A673 (cell line): Measurements from ENCODE around the gene DIP2C. TPM values are rescaled to one million over a fixed set of nuclear protein-coding genes. Genes with fewer than 3 reads are reported as not detected.

ENCODE experiments used
- BruUV-seq: library from RNA; stranded (reverse); fragments of 400-500 nt; replicated peaks from 2 replicates; lab custom pipeline; 2021; lab: Mats Ljungman, UMichigan
- CTCF ChIA-PET: fragments of 300-600 bp; sonication (Branson Sonifier 250); formaldehyde crosslinking; loops from one replicate; lab custom pipeline; 2022; ENCODE audit warnings: antibody characterized with exemption; lab: Charles Lee
- POLR2A ChIA-PET: fragments of 300-600 bp; sonication (Branson Sonifier 250); formaldehyde crosslinking; loops from one replicate; lab custom pipeline; 2022; ENCODE audit warnings: antibody characterized with exemption; ENCODE audit not compliant: low non-redundant PET; lab: Charles Lee
- DNase-seq: peaks from one replicate; pipeline ENCODE4 v3.0.0-alpha.2; 2015; ENCODE audit warnings: low spot score
- H3K27ac ChIP-seq: fragments of 200-600 bp; sonication (generic); 2 replicates; pipeline ENCODE4 v1.5.1; 2016; ENCODE audit warnings: mixed run types, low read depth, mild to moderate bottlenecking, mixed read lengths, antibody characterized with exemption, low read length; ENCODE audit not compliant: poor library complexity, severe bottlenecking
- H3K27me3 ChIP-seq: fragments of 200-600 bp; sonication (generic); replicated peaks from 2 replicates; pipeline ENCODE4 v1.6.1; 2017; ENCODE audit warnings: mixed run types, low read depth, mild to moderate bottlenecking, mixed read lengths, antibody characterized with exemption, low read length; ENCODE audit not compliant: insufficient read depth, poor library complexity
- H3K36me3 ChIP-seq: fragments of 200-600 bp; sonication (generic); 2 replicates; pipeline ENCODE4 v1.6.1; 2016; ENCODE audit warnings: mixed run types, mild to moderate bottlenecking, mixed read lengths, antibody characterized with exemption, low read length; ENCODE audit not compliant: insufficient read depth, poor library complexity, severe bottlenecking
- H3K4me1 ChIP-seq: fragments of 200-600 bp; sonication (generic); 2 replicates; pipeline ENCODE4 v1.6.1; 2017; ENCODE audit warnings: mixed run types, mild to moderate bottlenecking, mixed read lengths, antibody characterized with exemption, low read length; ENCODE audit not compliant: insufficient read depth, poor library complexity, severe bottlenecking
- H3K4me3 ChIP-seq: fragments of 200-600 bp; sonication (generic); 2 replicates; pipeline ENCODE4 v1.5.1; 2016; ENCODE audit warnings: low read depth, mixed run types, mild to moderate bottlenecking, mixed read lengths, low read length; ENCODE audit not compliant: poor library complexity, severe bottlenecking
- H3K9me3 ChIP-seq: fragments of 200-600 bp; sonication (generic); 2 replicates; pipeline ENCODE4 v1.6.1; 2016; ENCODE audit warnings: mixed run types, low read depth, mild to moderate bottlenecking, mixed read lengths, antibody characterized with exemption, low read length; ENCODE audit not compliant: poor library complexity, severe bottlenecking
- EZH2 ChIP-seq: fragments of 200-600 bp; sonication (generic); IDR thresholded peaks from 2 replicates; pipeline ENCODE4 v1.6.1; 2017; ENCODE audit warnings: borderline replicate concordance, low read depth, mild to moderate bottlenecking, mixed read lengths, antibody characterized with exemption, low read length; ENCODE audit not compliant: poor library complexity, severe bottlenecking
- intact Hi-C: fragments of 100-400 bp; cut with micrococcal nuclease; formaldehyde crosslinking; loops from one replicate; pipeline ENCODE4 v1.10.0; 2022; ENCODE audit not compliant: unreplicated experiment
- total RNA-seq: library from RNA; stranded (reverse); gene quantifications from 2 replicates; pipeline ENCODE4 v1.2.3, GENCODE V29; 2021
- TF ChIP-seq, protein P1 (sequence below): fragments of 300-800, 200-600 bp; sonication (generic); conservative IDR thresholded peaks from 2 replicates; pipeline ENCODE4 v1.5.1; 2017; ENCODE audit warnings: low read depth, mild to moderate bottlenecking, antibody characterized with exemption, low read length, moderate library complexity, mixed read lengths

DIP2C gene
- total RNA-seq, 1 experiment from 2014 or later, result 13.2 TPM

DNA sequence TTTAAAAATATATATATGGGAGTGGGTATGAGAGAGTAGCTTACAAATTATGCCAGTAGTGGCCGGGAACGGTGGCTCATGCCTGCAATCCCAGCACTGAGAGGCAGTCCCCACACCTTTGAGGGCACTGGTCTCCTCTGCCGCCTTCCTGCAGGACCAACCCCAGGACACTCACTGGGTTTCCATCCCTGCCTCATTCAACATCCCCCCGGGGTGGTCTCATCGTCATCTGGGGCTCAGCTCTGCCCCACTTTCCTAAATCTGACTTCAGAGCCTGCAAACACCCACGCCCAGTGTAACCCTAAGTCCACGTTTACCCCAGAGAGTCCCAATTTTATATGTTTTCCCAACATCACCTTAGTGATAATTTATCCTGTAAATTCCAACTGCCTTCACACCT lies 96.5 kb downstream of the DIP2C start:
- no peaks in the 10 kb centered on the region for H3K27me3 ChIP-seq
- H3K4me3 ChIP-seq, result no peak overlapping the region
- no TSS peak for BruUV-seq
- no peaks in the 10 kb centered on the region for H3K36me3 ChIP-seq
- TF ChIP-seq, protein P1, sequence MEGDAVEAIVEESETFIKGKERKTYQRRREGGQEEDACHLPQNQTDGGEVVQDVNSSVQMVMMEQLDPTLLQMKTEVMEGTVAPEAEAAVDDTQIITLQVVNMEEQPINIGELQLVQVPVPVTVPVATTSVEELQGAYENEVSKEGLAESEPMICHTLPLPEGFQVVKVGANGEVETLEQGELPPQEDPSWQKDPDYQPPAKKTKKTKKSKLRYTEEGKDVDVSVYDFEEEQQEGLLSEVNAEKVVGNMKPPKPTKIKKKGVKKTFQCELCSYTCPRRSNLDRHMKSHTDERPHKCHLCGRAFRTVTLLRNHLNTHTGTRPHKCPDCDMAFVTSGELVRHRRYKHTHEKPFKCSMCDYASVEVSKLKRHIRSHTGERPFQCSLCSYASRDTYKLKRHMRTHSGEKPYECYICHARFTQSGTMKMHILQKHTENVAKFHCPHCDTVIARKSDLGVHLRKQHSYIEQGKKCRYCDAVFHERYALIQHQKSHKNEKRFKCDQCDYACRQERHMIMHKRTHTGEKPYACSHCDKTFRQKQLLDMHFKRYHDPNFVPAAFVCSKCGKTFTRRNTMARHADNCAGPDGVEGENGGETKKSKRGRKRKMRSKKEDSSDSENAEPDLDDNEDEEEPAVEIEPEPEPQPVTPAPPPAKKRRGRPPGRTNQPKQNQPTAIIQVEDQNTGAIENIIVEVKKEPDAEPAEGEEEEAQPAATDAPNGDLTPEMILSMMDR, result no peak
- TF ChIP-seq EZH2, result no peak
- POLR2A ChIA-PET, result no interaction called here
- intact Hi-C loops, result no loop called here
- H3K9me3 ChIP-seq, result no peaks in the 10 kb centered on the region
- no peaks in the 10 kb centered on the region for H3K4me1 ChIP-seq
- no peak overlapping the region for H3K27ac ChIP-seq
- no peak for DNase-seq
- CTCF ChIA-PET, result no interaction called here

DNA sequence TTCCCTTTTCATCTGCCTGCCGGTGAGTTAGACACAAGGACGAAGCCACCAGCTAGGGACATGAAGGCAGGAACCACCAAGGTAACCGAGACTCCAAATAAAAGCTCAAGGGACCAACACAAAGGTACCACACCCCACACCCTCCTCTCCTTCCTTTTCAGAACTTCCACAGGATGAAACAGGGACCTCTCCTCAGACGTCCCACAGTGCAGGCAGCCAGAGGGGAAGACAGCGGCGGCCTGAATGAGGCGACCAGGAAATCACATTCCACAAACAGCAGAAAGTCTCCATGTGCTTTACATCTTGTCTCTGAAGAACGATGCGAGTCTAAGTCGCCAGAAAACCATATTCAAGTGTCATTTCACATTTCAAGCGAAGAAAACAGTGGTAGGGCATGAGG lies 97.8 kb downstream of the DIP2C start:
- no TSS peak for BruUV-seq
- Histone ChIP-seq H3K27ac (no peak overlapping the region), H3K36me3 (no peaks in the 10 kb centered on the region), H3K4me3 (no peak overlapping the region), H3K9me3 (no peaks in the 10 kb centered on the region), H3K4me1 (no peaks in the 10 kb centered on the region), H3K27me3 (no peaks in the 10 kb centered on the region)
- ChIA-PET POLR2A (no interaction called here), CTCF (no interaction called here)
- DNase-seq, result no peak
- intact Hi-C loops, result no loop called here
- TF ChIP-seq EZH2, result no peak
- TF ChIP-seq, protein P1, result no peak

DNA sequence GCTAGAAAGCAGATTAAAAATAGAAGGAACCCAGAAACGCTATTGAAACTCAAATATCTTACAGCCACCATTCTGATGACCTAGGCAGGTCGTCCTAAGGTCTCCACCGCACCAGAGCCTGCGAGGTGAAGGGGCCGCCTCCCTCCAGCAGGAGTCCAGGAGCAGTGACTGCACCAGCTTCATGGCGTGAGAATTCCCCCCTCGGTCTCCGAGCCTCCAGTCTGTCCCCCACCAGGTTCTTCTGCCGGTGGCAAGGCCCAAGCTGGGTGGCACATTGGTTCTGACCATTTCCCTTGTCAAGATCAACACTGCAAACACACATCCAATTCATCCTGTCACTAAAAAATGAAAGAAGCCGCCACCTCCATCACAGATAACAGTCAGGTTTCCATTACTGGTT lies 98.7 kb downstream of the DIP2C start:
- no peak overlapping the region for H3K4me3 ChIP-seq
- CTCF ChIA-PET, result no interaction called here
- BruUV-seq, result no TSS peak
- H3K27ac ChIP-seq, result no peak overlapping the region
- no peak for TF ChIP-seq EZH2
- TF ChIP-seq, protein P1, result no peak
- no peaks in the 10 kb centered on the region for H3K4me1 ChIP-seq
- POLR2A ChIA-PET, result no interaction called here
- no peaks in the 10 kb centered on the region for H3K27me3 ChIP-seq
- intact Hi-C loops, result no loop called here
- no peaks in the 10 kb centered on the region for H3K9me3 ChIP-seq
- no peak for DNase-seq
- no peaks in the 10 kb centered on the region for H3K36me3 ChIP-seq
